GM21528 (cell line): ENCODE results near the gene RRM2.
"Not testable (repeated sequence)": the region's sequence is repeated elsewhere in the genome, so short reads cannot be mapped to it uniquely, and the experiment has no call there.

Source experiments
- ATAC-seq: cut with Tn5 transposase; IDR thresholded peaks from one replicate; pipeline ENCODE4 v1.9.1; 2021; ENCODE audit warnings: mild to moderate bottlenecking, moderate library complexity; ENCODE audit not compliant: unreplicated experiment, low FRiP score

The RRM2 gene

GRCh38 chr2:10128420-10128819 lies 5.9 kb downstream of the RRM2 start:
- ATAC-seq = no peak

- no peak for ATAC-seq
Observed at GRCh38 chr2:10129490-10129889, 7.0 kb downstream of the RRM2 start.

DNA sequence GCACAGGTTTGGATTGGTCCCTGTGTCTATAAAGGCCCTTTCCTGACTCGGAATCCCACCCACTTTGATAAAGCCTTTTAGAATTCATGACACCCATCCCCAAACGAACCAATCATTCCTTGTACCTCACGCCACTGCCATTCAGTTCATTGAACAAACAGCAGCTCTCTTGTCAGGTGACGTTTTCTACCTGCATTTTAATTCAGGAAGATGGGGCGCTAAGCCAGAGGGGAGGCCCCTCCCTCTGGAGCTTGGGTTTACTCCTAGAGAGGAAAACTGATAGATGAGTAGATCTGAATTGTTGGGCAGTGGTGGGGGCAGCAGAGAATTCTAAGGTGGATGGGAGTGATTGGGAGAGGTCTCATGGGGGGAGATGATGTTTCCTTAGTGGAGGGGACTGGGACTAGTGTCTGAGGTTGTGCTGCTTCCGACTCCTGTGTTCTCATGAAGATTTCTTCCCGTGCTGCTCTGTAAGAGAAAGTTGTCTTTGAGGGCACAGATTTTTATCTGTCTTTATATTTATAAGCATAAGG lies 9.6 kb downstream of the RRM2 start:
- ATAC-seq = no peak

- no peak for ATAC-seq
Observed at GRCh38 chr2:10132596-10132995, 10.1 kb downstream of the RRM2 start.

DNA sequence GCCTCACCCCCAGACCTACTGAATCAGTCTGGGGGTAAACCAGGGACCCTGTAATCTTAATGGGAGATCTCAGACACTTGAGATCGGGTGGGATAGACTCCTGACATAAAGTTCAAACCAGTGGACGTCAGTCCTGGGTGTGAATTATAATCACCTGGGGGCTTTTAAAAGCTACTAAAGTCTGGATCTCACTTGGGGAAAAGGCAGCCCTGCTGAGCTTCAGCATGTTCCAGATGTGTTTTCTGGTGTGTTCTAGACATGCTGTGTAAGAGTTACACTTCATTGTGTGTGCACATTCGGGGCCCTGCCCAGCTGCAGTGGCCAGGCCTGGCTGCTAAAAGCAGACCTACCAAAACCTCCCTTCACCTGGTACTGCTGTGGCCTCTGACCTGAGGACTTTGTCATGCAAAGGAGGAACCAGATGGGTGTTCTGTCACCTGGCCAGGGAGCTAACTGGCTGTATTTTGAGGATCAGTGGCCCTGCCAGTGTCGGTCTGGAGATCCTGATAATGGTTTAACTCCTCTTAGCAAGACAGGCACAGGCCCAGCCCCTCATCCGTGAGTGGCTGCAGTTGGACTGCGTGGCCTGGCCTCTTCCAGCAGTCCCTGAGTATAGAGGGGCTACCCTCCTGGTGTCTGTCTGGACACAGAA lies 10.6 kb downstream of the RRM2 start:
- ATAC-seq = no peak

DNA sequence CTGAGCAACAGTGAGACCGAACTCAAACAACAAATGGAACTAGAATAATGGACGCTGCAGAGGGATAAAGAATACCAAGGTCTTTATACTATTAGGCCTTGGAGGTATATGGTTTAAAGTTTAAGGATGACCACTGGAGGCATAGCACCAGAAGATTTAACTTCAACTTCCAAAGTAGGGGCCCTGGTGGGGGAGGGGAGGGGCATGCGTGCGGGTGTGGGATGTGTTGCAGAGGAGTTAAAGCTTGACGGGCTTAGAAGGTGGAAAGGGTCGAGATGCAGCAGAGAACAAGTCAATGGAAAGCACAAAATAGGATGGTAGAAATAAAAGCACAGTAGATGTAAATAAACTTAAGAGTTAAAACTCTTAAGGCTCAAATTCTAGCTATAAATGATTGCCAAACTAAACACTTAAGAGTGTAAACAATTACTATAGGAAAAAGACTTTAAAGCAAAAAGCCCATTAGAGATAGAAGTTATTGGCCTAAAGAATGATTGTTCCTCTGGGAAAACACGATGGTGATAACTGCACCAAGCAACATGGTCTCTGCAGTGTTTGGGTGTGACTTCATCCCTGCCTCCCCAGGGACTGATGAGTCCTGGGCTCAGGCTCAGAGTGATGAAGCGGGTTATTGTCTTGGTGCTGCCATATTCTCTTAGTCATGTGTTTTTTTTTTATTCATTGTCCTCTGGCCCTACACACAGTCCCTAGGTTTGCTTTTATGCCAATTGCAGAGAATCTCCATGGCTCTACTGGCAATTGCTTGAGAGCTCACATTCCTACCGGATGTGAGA lies 13.0 kb downstream of the RRM2 start:
- no peak for ATAC-seq

DNA sequence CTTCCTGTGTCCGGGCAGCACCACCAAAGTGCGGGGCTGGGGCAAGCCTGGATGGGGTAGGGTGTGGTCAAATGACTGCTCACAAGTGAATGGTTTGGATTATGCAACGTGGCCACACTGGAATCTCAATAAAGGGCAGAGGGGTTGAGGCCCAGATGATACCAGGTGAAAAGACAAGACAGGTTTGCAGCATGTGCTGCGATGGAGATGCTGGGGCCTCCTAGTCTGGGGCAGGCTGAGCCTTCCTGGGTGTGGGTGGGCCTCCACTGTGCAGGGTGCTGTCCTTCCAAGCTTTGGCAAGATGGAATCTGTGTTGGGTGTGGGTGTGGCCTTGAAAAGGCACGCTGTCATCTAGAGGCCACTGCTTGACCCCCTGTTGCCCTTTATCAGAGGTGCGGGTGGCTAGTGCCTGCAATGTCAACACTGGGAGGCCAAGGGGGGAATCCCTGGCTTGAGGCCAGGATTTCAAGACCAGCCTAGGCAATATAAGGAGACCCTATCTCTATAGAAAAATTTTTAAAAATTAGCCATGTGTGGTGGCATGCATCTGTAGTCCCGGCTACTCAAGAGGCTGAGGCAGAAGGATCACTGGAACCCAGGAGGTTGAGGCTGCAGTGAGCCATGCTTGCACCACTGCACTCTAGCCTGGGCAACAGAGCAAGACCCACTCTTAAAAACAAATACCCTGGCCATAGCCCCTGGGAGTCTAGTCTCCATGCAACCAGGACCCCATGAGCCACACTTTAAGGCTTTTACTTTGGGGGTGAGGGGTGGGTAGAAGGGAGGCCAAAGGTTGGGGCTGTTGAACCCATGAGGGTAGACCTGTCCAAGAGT lies 13.8 kb downstream of the RRM2 start:
- ATAC-seq = no peak

DNA sequence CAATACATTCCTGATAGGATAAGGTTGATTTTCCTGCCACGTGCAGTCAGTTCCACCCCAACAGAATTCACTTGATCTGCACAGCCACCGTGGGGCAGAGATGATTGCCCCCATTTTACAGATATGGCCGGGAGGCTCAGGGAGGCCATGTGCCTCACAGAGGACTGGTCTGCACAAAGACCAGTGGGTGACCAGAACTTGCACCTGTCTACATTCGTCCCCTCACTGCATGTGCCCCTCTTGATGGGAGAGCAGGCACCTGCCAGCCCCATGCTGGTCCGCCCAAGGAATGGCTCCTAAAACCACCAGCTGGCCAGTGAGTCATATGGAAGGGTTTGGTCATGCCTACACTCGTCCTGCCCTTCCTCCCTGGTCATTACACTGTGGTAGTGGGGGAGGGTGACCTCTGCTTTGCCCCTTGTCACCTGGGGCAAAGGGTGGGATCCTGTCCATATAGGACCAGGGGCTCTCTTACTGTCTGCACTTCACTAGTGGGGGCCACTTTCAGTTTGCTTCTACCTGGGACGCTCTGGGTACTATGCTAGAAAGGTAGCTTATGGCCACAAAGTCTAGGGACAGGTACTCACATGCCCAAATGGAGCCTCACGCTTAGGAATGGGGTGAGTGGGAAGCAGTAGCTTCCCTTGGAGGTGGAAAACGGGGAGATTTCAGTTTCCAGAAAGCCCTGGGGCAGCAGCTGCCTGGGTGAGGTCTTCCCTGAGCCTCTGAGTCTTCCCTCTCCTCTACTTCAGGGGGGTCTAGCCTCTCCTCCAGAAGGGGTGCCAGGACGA lies 14.7 kb downstream of the RRM2 start:
- no peak for ATAC-seq

DNA sequence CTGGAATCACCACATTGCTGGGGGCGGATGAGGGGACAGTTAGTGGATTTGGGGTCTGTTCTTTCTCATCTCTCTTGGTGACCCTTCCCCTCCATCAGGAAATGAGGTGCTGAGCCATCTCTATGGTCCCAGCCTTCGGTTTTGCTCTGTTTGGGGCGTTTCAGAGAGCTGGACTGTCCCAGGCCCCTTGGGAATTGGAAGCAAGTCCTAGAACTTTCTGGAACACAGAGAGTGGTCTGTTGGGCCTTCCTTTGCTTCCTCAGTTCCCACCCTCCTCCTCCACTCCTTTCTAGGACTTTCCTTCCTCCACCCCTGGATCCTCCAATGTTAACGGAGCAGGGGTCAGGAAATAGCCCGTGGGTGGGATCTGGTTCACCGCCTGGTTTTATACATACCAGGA lies 17.0 kb downstream of the RRM2 start:
- no peak for ATAC-seq

GRCh38 chr2:10140841-10141610 lies 18.5 kb downstream of the RRM2 start:
- ATAC-seq = no peak

- no peak for ATAC-seq
Observed at GRCh38 chr2:10141736-10142639, 19.4 kb downstream of the RRM2 start.

DNA sequence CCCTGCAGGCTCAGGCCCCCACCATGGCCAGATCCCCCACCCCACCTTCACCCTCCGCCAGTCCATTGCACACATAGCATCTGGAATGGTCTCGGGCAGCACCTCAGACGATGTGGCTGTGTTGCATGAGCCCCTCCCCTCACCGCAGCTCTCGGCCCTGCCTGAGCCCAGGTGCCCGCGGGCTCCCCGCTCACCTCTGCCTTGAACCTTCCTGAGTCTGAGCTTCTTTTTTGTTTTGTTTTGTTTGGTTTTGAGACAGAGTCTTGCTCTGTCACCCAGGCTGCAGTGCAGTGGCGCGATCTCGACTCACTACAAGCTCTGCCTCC lies 20.1 kb downstream of the RRM2 start:
- ATAC-seq = no peak

- no peak for ATAC-seq
Observed at GRCh38 chr2:10144771-10145518, 22.4 kb downstream of the RRM2 start.

DNA sequence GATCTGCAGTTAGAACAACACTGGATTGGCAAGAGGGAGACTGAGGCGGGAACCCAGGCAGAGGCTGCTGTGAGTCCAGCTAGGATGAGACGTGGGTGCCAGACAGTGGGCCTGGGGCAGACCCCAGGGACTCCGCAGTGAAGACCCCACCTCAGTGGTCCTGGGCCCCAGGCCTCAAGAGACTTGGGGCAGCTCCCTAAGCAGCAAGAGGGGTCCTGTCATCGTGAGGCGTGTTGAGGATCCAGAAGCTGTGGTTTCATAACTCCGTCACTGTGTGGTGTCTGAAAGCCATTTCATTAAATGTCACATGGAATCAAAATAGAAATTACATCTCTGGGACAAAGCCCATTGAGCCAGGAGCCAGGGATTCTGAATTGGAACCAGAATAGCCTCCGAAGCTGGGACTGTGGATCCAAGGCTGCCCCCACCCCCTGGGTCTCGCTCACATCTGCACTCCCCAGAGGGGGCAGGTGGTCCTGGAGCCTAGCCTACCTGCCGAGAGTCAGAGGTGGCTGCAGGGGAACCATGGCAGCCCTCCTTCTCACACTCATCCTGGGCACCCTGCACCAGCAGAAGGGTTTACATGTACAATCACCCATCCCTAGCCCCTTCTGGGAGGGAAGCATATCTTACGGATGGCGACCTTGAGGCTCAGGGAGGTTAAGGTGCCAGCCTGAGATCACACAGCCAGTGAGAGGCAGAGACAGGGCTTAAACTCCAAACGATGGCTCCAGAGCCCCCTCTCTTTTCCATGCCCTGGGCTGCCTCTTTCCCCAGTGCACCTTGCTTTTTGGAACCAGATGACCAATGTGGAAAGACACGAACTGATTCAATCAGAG lies 23.2 kb downstream of the RRM2 start:
- ATAC-seq = no peak

DNA sequence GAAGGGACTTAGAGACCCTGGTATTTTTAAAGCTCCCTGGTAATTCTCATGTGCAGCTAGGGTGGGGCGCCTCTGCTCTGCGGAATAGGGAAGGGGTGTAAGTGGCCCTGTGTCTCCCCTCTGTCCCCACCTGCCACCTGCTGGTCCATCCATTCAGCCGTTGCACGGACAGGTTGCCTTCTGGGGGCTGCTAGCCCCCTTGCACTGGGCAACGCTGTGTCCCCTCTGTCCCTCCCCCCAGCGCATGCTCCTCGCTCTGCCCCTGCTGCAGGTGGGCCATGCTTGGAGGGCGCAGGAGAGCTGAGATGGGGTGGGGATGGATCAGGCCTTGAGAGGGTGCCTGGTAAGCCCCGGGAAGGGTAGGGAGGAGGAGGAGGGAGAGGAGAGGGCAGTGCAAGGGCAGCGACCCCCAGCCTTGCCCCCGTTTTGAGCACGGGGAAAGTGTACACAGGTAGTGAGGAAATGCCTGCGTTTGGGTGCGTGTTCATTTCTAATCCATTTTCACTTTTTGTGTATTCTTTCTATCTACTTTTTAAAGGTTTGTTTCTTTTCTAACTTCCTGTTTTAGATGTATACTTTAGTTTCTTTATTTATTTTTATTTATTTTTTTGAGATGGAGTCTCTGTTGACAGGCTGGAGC lies 23.9 kb downstream of the RRM2 start:
- ATAC-seq = no peak

- ATAC-seq = not testable (repeated sequence)
Observed at GRCh38 chr2:10147050-10147660, 24.6 kb downstream of the RRM2 start.
